Measurements from ENCODE around the gene IL17RA. TPM values are rescaled to one million over a fixed set of nuclear protein-coding genes. Genes with fewer than 3 reads are reported as not detected.

IL17RA gene
- total RNA-seq, 1 experiment from 2014 or later: 7.1 TPM

DNA sequence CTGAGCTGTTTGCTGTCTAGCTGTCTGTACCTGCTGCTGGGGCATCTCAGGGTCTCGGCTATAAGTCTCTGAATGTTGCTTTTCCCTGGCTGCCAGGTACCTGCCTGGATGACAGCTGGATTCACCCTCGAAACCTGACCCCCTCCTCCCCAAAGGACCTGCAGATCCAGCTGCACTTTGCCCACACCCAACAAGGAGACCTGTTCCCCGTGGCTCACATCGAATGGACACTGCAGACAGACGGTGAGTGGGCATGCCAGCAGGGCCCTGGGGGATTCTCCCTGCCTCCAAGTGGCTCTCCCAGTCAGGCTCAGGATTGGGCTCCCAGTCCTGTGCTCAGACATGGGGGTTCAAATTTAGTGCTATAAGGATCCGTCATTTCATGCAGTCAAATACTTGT is 12.9 kb downstream of the IL17RA start:
- 0 out of 2 replicates have a peak, but pooled peaks cover 4% of the 10 kb centered on the region for H4K20me1 ChIP-seq (ENCODE audit: insufficient read depth, low read depth, low read length)
- DNase-seq: no peak
- no peak overlapping the region for H3K27ac ChIP-seq (ENCODE audit: low read length)
- H3K9me3 ChIP-seq (ENCODE audit: low read length): no peaks in the 10 kb centered on the region
- no peak overlapping the region for H2AFZ ChIP-seq (ENCODE audit: low read length)
- peaks cover 8% of the 10 kb centered on the region for H3K4me1 ChIP-seq (ENCODE audit: low read length)
- no peaks in the 10 kb centered on the region for H3K27me3 ChIP-seq (ENCODE audit: low read length)
- H3K9ac ChIP-seq (ENCODE audit: low read length): no peak overlapping the region
- H3K36me3 ChIP-seq (ENCODE audit: insufficient read depth, low read length): no peaks in the 10 kb centered on the region
- H3K79me2 ChIP-seq (ENCODE audit: low read length): peaks cover 26% of the 10 kb centered on the region
- no peak overlapping the region for H3K4me2 ChIP-seq (ENCODE audit: low read depth, low read length, poor library complexity, severe bottlenecking)
- no peak overlapping the region for H3K4me3 ChIP-seq (ENCODE audit: low read length)
- 0 out of 2 replicates have a peak, but pooled peaks cover 3% of the 10 kb centered on the region for H3K9me2 ChIP-seq (replicated peaks; ENCODE audit: insufficient read depth, low read length)

DNA sequence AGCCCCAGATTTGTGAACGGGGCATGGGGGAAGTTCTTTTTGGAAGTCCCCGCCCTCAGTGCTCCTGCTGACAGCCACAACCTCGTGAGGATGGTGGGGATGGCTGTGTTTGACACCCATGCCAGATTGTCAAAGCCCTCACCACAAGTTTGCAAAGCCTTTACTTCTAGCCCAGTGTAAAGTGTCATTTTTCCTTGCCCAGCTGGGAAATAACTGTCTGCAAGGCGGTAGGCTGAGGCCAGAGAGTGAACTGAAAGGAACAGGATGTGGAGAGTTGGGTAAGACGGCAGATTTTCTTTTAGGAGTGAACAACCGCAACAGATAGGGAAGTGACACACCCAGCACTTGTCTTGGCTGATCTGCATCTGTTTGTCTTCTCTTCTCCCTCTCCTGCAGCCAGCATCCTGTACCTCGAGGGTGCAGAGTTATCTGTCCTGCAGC is 13.6 kb downstream of the IL17RA start:
- no peaks in the 10 kb centered on the region for H3K27me3 ChIP-seq (ENCODE audit: low read length)
- 0 out of 2 replicates have a peak, but pooled peaks cover 3% of the 10 kb centered on the region for H3K9me2 ChIP-seq (replicated peaks; ENCODE audit: insufficient read depth, low read length)
- no peaks in the 10 kb centered on the region for H3K36me3 ChIP-seq (ENCODE audit: insufficient read depth, low read length)
- no peaks in the 10 kb centered on the region for H3K9me3 ChIP-seq (ENCODE audit: low read length)
- no peak overlapping the region for H3K4me2 ChIP-seq (ENCODE audit: low read depth, low read length, poor library complexity, severe bottlenecking)
- H3K4me3 ChIP-seq (ENCODE audit: low read length): no peak overlapping the region
- H3K4me1 ChIP-seq (ENCODE audit: low read length): peaks cover 8% of the 10 kb centered on the region
- no peak overlapping the region for H2AFZ ChIP-seq (ENCODE audit: low read length)
- peaks cover 21% of the 10 kb centered on the region for H3K79me2 ChIP-seq (ENCODE audit: low read length)
- no peak overlapping the region for H3K9ac ChIP-seq (ENCODE audit: low read length)
- H3K27ac ChIP-seq (ENCODE audit: low read length): no peak overlapping the region
- no peak for DNase-seq
- H4K20me1 ChIP-seq (ENCODE audit: insufficient read depth, low read depth, low read length): no peaks in the 10 kb centered on the region

DNA sequence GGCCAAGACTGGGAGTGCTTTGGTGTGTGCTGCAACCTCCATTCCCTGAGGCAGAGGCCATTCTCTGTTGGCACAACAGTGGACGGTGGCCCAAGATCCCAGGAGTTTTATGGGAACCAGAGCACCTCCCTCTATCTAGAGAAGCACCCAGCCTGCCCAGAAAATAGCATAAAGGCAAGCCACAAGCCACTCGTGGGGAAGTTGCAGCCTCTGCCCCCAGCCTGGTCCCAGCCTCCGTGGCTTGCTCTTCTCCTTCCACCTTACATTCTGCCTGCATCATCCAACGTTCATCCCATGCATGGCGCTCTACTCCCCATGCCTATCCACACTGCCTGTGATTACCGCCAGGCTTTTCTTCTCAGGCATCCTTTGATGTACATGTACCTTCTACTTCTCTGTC is 15.8 kb downstream of the IL17RA start:
- no peaks in the 10 kb centered on the region for H3K27me3 ChIP-seq (ENCODE audit: low read length)
- peaks cover 15% of the 10 kb centered on the region for H3K4me1 ChIP-seq (ENCODE audit: low read length)
- no peak overlapping the region for H2AFZ ChIP-seq (ENCODE audit: low read length)
- H3K4me2 ChIP-seq (ENCODE audit: low read depth, low read length, poor library complexity, severe bottlenecking): no peak overlapping the region
- no peaks in the 10 kb centered on the region for H3K9me3 ChIP-seq (ENCODE audit: low read length)
- no peaks in the 10 kb centered on the region for H3K36me3 ChIP-seq (ENCODE audit: insufficient read depth, low read length)
- H3K27ac ChIP-seq (ENCODE audit: low read length): no peak overlapping the region
- no peak overlapping the region for H3K4me3 ChIP-seq (ENCODE audit: low read length)
- no peak for DNase-seq
- H3K79me2 ChIP-seq (ENCODE audit: low read length): peaks cover 8% of the 10 kb centered on the region; the same call in 1 of the 2 replicates
- no peak overlapping the region for H3K9ac ChIP-seq (ENCODE audit: low read length)
- H3K9me2 ChIP-seq (replicated peaks; ENCODE audit: insufficient read depth, low read length): no peaks in the 10 kb centered on the region
- H4K20me1 ChIP-seq (ENCODE audit: insufficient read depth, low read depth, low read length): no peaks in the 10 kb centered on the region

DNA sequence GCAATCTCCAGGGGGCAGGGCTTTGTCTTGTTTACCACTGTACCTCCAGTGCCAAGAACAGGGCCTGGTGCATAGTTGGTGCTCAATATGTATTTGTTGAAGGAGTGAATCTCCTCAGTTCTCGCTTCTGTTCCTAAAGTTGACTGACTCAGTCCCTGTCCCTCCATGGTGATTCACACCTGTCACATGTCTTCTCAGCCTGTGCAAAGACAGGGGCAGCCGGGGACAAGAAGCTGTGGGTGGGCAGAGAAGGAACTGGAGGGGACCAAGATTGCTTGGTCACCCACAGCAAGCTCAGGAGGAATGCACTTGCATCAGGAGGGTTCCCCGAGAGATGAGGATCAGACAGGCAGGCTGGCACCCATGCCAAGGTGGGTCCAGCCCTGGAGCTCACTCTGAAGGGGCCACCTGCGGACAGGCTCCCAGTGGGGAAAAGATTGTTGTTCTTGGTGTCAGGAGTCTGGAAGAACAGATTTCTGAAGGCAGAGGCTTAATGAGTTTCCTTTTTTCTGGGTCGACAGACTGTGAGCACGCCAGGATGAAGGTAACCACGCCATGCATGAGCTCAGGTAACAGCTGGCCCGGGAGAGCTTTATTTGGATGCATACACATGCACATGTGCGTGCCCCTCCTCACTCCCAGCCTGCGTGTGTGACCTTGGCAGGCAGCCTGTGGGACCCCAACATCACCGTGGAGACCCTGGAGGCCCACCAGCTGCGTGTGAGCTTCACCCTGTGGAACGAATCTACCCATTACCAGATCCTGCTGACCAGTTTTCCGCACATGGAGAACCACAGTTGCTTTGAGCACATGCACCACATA is 16.9 kb downstream of the IL17RA start:
- H3K4me1 ChIP-seq (ENCODE audit: low read length): peaks cover 15% of the 10 kb centered on the region
- no peak overlapping the region for H3K9ac ChIP-seq (ENCODE audit: low read length)

DNA sequence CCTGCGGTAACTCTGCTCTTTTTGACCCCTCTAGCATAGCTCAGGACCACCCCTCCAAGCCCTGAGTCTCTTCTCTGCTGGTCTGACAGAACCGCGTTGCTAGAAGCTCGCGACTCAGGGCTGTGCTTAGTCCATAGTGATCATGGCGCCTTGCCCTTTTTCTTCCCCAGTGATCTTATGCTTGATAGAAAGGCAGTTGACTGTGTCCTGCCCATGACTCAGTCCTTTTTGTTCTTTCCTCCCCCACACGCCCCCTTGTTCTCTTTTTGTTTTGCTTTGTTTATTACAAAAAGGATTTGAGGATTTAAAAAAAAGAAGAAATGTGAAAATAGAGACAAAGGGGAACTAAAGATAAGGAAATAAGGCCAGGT is 17.5 kb downstream of the IL17RA start:
- H3K79me2 ChIP-seq (ENCODE audit: low read length): no peaks in the 10 kb centered on the region
- peaks cover 9% of the 10 kb centered on the region for H3K4me1 ChIP-seq (ENCODE audit: low read length)
- no peaks in the 10 kb centered on the region for H3K27me3 ChIP-seq (ENCODE audit: low read length)
- H3K4me2 ChIP-seq (ENCODE audit: low read depth, low read length, poor library complexity, severe bottlenecking): no peak overlapping the region
- no peaks in the 10 kb centered on the region for H4K20me1 ChIP-seq (ENCODE audit: insufficient read depth, low read depth, low read length)
- no peak overlapping the region for H2AFZ ChIP-seq (ENCODE audit: low read length)
- H3K36me3 ChIP-seq (ENCODE audit: insufficient read depth, low read length): no peaks in the 10 kb centered on the region
- no peak overlapping the region for H3K9ac ChIP-seq (ENCODE audit: low read length)
- no peak for DNase-seq
- no peak overlapping the region for H3K4me3 ChIP-seq (ENCODE audit: low read length)
- no peaks in the 10 kb centered on the region for H3K9me2 ChIP-seq (replicated peaks; ENCODE audit: insufficient read depth, low read length)
- no peaks in the 10 kb centered on the region for H3K9me3 ChIP-seq (ENCODE audit: low read length)
- no peak overlapping the region for H3K27ac ChIP-seq (ENCODE audit: low read length)

More for the DNA sequence above, 16.9 kb downstream of the IL17RA start:
- no peaks in the 10 kb centered on the region for H3K27me3 ChIP-seq (ENCODE audit: low read length)
- no peak overlapping the region for H3K4me2 ChIP-seq (ENCODE audit: low read depth, low read length, poor library complexity, severe bottlenecking)
- H3K9me2 ChIP-seq (replicated peaks; ENCODE audit: insufficient read depth, low read length): no peaks in the 10 kb centered on the region
- no peak for DNase-seq
- H3K27ac ChIP-seq (ENCODE audit: low read length): no peak overlapping the region
- H2AFZ ChIP-seq (ENCODE audit: low read length): no peak overlapping the region
- H3K4me3 ChIP-seq (ENCODE audit: low read length): no peak overlapping the region
- H3K36me3 ChIP-seq (ENCODE audit: insufficient read depth, low read length): no peaks in the 10 kb centered on the region
- H3K79me2 ChIP-seq (ENCODE audit: low read length): no peaks in the 10 kb centered on the region
- no peaks in the 10 kb centered on the region for H3K9me3 ChIP-seq (ENCODE audit: low read length)
- no peaks in the 10 kb centered on the region for H4K20me1 ChIP-seq (ENCODE audit: insufficient read depth, low read depth, low read length)

DNA sequence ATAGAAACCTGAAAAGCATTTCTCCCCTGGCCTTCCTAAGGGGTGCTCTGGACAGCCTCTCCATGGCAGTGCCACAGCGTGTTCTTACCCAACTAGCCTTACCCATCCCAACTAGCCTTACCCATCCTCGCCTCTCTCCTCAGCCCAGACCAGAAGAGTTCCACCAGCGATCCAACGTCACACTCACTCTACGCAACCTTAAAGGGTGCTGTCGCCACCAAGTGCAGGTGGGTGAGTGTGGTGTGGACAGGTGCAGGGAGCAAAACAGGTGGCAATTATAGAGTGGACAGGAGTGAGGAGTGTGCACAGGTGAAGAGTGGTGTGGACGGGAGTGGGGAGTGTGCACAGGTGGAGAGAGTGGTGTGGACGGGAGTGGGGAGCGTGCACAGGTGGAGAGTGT is 18.6 kb downstream of the IL17RA start:
- Histone ChIP-seq H3K36me3 (ENCODE audit: insufficient read depth, low read length) (no peaks in the 10 kb centered on the region), H3K27me3 (ENCODE audit: low read length) (no peaks in the 10 kb centered on the region), H3K9ac (ENCODE audit: low read length) (no peak overlapping the region), H3K79me2 (ENCODE audit: low read length) (no peaks in the 10 kb centered on the region), H4K20me1 (ENCODE audit: insufficient read depth, low read depth, low read length) (no peaks in the 10 kb centered on the region), H2AFZ (ENCODE audit: low read length) (no peak overlapping the region), H3K9me2 (replicated peaks; ENCODE audit: insufficient read depth, low read length) (no peaks in the 10 kb centered on the region), H3K9me3 (ENCODE audit: low read length) (no peaks in the 10 kb centered on the region), H3K4me3 (ENCODE audit: low read length) (no peak overlapping the region), H3K4me2 (ENCODE audit: low read depth, low read length, poor library complexity, severe bottlenecking) (no peak overlapping the region), H3K4me1 (ENCODE audit: low read length) (peaks cover 7% of the 10 kb centered on the region), H3K27ac (ENCODE audit: low read length) (no peak overlapping the region)
- no peak for DNase-seq

DNA sequence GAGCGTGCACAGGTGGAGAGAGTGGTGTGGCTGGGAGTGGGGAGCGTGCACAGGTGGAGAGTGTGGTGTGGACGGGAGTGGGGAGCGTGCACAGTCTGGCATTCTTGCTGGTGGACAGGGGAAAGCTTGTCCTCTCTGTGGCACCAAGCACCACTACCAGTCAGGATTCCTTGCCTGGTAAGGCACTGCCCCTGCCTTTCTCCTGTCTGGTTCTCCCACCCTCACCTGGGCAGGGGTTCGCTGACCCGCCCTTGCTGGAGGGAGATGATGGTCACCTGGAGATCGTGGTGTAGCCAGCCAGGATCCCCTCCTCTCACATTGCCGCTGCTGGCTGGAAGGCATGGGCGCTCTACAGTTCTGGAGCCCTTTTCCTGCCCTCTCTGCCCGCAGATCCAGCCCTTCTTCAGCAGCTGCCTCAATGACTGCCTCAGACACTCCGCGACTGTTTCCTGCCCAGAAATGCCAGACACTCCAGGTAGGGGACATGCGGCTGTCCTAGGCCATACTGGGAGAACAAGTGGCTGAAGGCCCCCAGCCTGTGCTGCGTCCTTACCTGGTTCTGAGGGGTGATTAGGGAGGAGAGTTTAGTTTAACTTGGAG is 19.6 kb downstream of the IL17RA start:
- no peak overlapping the region for H3K9ac ChIP-seq (ENCODE audit: low read length)
- no peaks in the 10 kb centered on the region for H3K9me3 ChIP-seq (ENCODE audit: low read length)
- no peak overlapping the region for H2AFZ ChIP-seq (ENCODE audit: low read length)
- no peaks in the 10 kb centered on the region for H4K20me1 ChIP-seq (ENCODE audit: insufficient read depth, low read depth, low read length)
- peaks cover 7% of the 10 kb centered on the region for H3K4me1 ChIP-seq (ENCODE audit: low read length)
- no peaks in the 10 kb centered on the region for H3K27me3 ChIP-seq (ENCODE audit: low read length)
- no peak overlapping the region for H3K4me3 ChIP-seq (ENCODE audit: low read length)
- no peak overlapping the region for H3K4me2 ChIP-seq (ENCODE audit: low read depth, low read length, poor library complexity, severe bottlenecking)
- no peak overlapping the region for H3K27ac ChIP-seq (ENCODE audit: low read length)
- DNase-seq: no peak
- H3K9me2 ChIP-seq (replicated peaks; ENCODE audit: insufficient read depth, low read length): no peaks in the 10 kb centered on the region
- no peaks in the 10 kb centered on the region for H3K79me2 ChIP-seq (ENCODE audit: low read length)
- H3K36me3 ChIP-seq (ENCODE audit: insufficient read depth, low read length): no peaks in the 10 kb centered on the region

DNA sequence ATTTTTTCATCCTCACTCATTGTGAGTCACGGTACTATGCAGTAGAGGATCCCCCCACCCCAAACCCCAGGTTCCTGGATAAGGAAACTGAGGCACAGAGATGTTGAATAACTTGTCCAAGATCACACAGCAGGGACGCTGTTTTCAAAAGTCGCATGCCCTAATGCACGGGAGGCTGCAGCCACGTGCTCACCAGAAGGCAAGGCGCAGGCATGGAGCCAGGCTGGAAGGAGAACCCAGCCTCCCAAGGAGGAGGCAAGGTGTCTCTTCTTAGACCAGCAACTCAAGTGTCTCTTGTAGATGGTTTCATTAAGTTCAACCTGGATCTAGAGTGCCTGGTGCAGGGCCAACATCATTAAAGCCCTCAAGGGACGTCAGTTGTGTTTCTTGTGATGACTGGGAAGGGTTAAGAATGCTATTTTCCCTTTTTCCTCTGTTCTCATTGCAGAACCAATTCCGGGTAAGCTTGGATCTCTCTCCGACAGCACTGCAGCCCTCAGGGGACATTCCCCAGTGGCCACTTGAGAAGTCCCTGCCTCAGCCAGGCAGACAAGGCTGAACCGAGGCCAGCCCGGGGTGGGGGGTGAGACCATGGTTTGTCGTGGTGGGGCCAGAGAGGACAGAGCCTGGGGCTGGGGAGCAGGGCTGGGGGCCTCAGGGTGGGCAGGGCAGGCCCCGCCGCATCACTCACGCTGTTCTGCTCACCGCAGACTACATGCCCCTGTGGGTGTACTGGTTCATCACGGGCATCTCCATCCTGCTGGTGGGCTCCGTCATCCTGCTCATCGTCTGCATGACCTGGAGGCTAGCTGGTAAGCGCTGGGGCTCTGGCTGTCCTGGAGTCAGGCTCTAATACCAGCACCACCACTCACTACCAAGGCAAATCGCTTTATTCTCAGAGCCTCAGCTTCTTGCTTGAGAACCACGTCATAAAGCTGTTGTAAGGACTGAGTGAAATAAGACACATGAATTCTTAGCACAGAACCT is 20.6 kb downstream of the IL17RA start:
- H3K4me2 ChIP-seq (ENCODE audit: low read depth, low read length, poor library complexity, severe bottlenecking): no peak overlapping the region
- H3K4me1 ChIP-seq (ENCODE audit: low read length): peaks cover 7% of the 10 kb centered on the region
- no peak overlapping the region for H3K9ac ChIP-seq (ENCODE audit: low read length)
- no peaks in the 10 kb centered on the region for H3K9me2 ChIP-seq (replicated peaks; ENCODE audit: insufficient read depth, low read length)
- DNase-seq: no peak
- no peak overlapping the region for H3K4me3 ChIP-seq (ENCODE audit: low read length)
- H3K36me3 ChIP-seq (ENCODE audit: insufficient read depth, low read length): no peaks in the 10 kb centered on the region
- no peaks in the 10 kb centered on the region for H4K20me1 ChIP-seq (ENCODE audit: insufficient read depth, low read depth, low read length)
- H3K79me2 ChIP-seq (ENCODE audit: low read length): no peaks in the 10 kb centered on the region
- H3K9me3 ChIP-seq (ENCODE audit: low read length): no peaks in the 10 kb centered on the region
- H3K27ac ChIP-seq (ENCODE audit: low read length): no peak overlapping the region
- H2AFZ ChIP-seq (ENCODE audit: low read length): no peak overlapping the region
- H3K27me3 ChIP-seq (ENCODE audit: low read length): no peaks in the 10 kb centered on the region

All from Karpas-422 (cell line).